Endothelial cell of hepatic sinusoid (primary cell): Measurements from ENCODE around the gene RRBP1.

Experiments used
- in situ Hi-C: cut with HindIII; loops from 2 replicates; pipeline ENCODE4 v1.10.0; 2017; ENCODE audit warnings: low sequenced_read_pairs

RRBP1 gene

DNA sequence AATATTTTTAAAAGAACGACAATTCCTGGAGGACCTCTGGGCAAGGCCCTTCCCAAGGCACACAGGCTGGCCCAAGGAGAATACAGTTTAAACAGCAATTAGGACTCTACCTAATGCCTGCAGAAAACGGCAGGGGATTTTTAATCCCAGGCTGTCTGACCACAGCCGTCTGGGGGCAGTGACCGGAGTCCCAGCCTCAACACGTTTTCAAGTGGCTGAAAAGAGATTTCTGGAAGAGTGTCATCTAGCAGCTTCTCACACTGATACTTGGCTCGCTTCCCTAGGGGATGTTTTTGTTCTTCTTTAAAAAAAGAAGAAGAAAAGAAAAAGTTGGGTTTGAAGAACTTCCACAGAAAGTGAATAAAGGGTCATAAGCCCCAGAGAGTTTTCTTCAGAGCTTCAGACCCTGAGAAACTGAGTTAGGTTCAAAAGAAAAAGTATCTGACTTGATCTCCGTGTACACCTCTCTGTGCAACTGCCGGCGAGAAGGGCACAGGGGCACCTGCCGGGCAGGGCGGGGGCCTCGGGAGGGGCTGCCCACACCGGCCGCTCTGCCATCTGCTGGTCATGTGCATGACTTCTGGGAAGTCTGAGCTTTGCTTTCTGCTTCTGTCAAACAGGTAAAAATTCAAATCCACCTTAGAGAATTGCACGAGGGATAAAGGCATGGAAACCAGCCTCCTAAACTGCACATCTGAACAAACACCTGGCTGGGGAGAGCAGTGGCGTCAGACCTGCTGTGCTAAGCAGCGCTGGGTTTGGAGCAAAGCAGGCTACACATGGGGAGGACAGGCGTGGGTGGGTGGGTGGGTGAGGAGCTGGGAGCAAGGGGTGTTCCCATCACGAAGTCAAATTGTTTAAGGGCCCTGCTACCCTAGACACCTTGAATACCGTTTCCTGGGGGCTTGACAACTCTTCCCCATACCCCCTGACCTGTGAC is 33.0 kb downstream of the RRBP1 start:
- in situ Hi-C loops, result no loop called here

DNA sequence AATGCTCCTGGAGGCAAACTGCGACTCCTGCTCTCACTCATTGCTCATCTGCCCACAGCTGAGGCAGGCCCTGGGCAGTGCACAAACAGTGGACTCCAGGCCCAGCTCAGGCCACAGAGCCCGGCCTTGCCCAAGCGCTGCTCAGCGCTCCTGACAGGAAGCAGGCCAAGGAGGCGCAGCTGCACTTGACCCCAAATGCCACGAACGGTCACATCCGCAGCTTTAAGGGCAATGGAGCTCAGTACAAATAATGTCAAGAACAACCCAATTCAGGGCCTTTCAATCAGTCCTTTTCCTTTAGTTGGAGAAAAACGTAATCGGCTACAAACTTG is 33.8 kb downstream of the RRBP1 start:
- in situ Hi-C loops, result no loop called here

DNA sequence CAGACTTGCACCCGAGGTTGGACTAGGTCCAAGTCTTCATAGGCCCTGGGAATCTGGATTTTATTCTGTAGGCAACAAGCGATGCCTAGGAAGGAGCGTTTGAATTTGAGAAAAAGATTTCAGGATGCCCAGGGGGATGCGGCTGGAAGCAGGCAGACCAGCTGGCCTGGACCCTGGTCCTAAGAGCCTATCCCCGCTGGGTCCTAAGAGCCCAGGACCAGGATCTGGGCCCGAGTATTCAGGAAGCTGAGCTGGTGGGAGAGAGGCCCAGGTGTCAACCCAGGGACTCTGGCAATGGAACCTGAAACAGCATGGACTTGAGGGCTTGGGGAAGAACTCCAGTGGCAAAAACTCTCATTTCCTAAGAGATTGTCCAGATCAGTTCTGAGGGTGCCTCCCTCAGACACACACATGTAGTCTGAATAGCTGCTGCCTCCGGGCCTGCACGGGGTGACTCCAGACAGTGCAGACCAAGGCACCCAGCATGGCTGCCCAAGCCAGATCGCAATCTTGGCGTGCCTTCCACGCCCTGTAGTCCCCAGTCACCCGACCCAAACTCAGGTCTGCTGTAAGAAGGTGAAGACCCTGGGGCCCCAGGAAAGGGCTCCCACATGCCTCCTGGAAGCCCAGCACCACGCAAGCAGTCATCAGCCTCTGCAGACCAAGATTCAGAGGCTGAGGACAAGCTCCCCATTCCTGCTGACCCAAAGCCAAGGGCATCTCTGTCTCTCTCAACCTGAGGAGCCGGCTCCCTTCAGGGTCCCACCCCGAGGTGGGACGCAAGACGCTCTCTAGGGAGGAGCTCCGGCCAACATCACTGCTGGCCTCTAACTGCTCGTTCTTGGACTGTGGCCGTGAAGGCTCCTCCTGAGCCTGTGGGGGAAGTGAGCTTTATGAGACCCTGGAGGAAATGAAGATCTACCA is 34.4 kb downstream of the RRBP1 start:
- in situ Hi-C loops, result no loop called here

DNA sequence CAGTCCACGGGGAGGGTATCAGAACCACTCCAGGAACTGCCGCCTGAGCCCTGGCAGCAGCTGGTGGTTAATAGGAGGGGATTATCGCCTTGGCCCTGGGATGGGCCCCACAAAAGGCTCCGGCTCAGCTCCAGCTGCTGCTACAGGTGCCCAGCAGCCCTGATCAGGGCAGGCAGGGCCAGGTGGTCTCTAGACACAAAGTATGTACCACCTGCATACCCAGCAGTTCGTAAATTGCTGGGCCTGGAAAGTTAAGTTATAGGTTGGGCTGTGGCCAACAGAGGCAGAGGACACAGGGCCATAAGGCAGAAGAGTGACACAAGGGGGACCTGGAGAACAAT is 35.1 kb downstream of the RRBP1 start:
- in situ Hi-C loops, result no loop called here

DNA sequence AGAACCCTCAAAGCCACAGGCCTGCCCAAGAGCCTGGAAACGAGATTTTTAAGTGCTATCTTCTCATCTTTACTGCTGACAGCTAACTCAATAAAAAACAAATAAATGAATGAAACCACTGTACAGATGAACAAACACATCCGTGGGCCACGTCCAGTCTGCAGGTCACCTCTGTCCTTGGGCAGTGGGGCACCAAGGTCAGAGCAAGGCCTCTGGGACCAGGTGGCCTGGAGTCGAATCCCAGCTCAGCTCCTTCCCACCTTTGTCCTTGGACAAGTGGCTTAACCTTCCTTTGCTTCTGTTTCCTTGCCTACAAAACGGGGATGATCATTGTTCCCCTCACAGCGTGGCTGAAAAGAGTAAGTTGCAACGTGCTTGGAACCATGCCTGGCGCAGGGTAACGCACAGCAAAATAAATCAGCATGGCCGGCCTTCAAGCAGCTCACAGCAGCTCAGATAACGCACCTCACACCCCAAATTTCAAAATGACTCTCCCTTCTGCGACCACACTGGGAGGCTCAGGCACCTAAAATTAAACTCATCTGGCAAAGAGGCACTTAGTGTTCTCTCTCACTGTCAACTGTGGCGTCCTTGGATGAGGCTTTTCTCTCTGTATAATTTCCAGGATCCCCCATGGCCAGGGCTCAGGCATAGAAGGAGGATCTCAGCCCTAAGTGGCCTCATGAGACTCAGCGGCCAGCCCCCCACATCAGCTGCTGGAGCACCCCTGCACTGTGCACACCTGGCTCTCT is 35.7 kb downstream of the RRBP1 start:
- in situ Hi-C loops, result no loop called here

DNA sequence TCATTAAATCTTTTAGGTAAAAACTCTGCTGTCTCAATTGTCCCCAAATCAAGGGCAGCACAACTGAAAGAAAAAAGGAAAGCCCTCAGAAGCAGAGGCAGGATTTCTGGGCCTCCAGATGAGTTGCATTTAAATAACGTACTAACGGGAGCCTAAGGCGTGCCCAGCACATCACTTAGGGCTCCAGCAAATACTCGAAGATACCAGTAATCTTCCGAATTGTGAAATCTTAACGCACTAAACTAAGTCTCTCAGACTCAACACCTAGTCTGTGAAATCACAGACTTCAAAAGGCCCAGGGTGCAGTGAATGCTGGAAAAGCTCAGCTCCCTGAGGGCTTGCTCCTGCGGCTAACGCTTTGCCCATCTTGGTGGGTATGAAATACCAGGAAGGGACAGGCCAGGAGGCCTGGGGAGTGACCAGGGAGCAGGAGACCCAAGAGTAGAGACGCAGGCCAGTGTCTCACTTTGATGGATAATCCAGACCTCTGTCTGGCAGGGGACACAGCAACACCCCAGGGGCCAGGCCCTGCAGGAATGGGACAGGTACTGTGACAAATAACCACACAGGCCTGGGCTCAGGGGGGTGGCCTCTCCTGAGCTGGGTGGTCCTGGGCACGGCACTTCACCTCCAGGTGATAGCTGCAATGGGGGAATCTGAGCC is 36.4 kb downstream of the RRBP1 start:
- in situ Hi-C loops, result no loop called here

DNA sequence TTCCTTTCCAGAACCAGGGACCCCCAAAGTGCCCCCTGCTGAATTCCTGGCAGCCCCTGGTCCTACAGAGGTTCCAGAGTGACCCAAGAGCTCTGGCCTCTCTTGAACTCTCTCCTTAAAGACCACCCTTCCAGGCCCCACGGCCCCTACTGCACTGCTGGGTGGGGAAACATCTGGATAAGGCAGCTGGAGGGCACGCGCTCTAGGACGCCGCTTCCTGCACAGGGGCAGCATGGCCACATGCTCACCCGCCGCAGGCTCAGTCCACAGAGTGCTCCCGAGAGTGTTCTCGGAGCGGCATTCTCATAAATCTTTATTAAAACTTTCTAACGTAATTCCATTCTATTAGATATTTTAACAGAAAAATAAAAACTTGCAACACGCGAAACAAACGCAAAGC is 37.0 kb downstream of the RRBP1 start:
- in situ Hi-C loops, result no loop called here

DNA sequence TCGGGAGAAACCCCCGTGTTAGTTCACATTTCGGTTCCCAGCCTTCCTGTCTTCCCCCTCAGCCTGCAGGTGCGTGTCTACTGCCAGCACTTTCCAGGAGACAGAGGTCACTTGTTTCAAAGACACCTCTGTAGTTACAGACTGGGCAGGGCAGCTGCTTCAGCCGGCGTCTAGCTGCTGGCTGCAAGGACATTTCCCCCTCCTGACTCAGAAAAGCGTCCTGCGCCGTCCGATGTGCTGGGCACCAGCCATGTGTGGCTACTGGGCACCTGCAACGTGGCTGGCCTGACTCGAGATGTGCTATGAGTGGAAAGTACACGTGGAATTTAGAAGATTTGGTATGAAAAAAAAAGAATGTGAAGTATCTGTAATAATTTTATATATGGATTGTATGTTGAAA is 37.6 kb downstream of the RRBP1 start:
- in situ Hi-C loops, result no loop called here

DNA sequence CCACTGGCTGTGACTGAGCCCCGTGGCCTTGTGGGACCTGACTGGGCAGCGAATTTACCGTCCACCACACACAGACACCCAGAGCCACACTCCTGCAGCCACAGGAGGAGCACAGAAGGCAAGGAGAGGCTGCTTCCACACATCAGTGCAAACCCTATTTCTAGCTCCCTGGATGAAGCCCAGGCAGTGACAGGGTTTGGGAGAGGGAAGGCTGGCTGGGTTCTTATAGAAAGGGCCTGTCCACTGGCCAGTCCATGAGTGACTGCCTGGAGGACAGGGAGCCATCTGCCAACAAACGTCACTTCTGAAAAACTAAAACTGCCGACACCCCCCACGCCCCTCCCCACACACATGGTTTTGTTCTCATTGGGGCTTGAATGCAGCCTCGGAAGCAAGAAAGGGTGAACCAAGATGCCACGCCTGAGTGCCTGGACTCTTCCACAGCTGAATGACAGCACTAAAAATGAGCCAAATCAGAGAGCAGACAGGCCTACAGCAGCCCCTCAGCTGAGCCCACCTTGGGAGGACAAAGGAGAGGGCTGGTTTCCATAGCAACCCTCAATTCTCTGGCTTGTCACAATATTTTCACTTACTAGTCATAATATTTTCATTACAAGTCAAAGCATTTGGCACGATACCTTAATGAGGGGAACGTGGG is 38.4 kb downstream of the RRBP1 start:
- in situ Hi-C loops, result no loop called here

DNA sequence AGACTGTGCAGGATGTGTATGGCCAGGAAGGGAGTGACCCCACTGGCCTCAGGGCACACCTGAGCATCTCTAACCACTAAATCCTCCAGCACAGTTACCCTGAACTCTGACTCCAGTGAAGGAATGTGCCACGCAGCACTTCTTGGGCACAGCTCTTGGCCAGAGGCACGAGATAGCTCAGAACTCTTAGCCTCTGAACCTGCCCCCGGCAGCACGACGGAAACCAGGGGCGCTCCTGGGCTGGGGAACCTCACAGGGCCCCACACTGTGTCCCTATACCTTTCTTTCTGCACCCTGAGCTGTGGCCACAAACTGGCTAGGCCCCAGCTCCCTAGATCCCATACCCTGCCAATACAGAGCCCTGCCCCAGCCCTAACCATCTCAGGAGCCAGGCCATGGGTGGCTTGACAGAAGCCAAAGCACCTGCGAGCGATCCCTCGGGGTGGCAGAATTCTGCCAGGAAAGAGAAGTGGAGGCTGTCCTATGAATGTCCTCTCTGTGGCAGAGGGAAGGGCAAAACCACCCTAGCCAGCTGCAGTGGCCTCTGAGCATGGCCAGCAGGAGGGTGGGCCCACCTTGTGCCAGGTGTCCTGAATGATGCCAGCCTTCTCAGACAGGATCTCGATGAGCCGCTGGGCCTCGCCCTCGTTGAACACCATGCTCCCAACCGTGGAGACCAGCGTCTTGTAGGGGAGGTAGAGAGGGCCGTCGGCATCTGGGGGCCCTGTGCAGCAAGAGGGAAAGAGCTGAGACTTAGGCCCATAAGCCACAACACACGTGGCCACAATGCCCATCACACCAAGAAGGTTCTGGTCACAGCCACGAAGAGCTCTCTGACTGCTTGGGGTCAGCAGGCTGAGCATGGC is 39.4 kb downstream of the RRBP1 start:
- in situ Hi-C loops, result no loop called here

DNA sequence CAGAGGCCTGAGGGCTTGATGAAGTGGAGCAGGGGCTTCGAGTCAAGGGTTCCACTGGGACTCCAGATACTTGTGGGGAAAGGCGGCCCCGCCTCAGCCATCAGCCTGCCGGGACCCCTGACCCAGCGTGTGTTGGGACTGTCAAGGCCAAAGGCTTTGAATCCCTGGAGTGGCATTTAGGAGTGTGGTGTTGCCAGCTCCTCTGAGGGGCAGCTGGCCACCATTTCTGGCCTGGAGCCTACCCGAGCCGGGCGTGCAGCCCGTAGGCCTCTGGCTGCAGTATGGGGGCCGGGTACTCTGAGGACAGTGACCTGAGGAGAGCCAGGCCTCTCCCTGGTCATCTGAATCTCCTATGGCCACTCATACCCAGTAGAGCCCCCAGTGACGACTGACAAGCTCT is 40.0 kb downstream of the RRBP1 start:
- in situ Hi-C loops, result no loop called here

DNA sequence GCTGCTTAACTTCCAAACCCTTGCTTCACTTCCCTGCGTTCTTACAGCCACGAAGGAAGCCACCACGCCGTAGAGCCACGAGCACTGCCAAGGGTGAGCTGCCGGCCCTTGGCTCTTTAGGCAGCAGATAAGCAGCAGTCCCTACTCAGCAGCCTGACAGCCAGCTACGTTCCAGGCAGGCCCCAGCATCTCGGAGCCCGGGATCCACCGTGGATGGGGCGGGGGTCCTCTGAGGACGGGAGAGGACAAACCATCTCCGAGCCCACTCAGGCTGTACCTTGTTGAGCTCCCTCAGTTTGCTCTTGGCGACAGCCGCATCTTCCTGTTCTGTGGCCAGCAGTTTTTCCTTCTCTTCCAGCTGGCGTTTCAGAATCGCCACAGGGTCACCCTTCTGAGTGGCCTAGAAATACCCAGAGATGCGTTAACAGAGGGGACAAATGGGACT is 40.5 kb downstream of the RRBP1 start:
- in situ Hi-C loops, result no loop called here

DNA sequence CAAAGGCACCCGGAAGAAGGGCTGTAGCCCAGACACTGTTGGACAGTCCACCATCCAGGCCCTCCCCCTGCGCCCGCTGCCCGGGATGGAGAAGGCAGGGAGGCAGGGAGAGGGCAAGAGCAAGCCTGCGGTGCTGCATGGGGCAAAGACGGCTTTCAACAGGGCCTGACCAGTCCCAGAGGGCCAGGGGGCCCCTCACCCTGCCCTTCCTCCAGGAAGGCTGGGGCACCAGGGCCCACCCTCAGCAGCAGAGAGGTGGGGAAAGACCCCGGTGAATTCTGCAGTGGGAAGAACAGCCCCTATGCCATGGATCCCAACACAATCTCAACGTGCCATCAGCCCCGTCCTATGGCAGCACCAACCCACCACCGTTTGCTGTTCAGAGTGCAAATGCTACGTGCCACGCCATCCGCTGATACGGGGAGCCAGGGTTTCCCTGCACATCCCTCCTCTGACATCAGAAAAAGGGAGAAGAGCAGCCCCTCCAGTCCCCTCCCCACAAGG is 41.1 kb downstream of the RRBP1 start:
- in situ Hi-C loops, result no loop called here

DNA sequence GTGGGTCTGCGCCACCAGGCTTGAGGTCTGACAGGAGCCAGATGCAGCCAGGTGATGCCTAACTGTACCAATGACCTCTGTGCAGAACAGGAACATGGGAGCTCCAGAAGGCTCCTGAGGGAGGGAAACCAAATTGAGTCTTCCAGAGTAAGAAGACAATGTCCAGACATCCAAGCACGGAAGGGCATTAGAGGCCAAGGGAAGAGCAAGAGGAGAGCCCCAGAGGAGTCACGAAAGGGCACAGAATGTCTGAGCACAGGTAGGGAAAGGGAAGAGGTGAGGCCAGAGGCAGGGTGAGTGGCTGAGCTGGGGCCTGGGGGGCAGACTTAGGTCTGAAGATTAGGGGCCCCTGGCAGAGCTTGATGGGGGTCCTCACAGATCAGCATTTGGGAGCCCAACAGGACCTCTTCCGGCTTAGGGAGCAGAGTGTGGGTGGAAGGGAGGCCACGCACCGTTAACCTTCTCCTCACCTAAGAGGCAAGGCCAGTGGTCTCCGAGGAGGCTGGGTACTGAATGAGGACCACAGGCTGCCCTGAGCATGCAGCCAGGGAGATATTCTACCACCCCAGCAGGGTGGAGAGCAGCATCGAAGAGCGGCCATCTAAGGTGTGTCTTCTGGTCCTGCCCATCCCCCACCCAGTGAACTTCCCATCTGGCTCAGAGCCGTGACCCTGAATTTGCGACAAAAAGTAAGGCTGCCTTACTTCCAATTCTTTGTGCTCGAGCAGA is 41.7 kb downstream of the RRBP1 start:
- in situ Hi-C loops, result no loop called here

DNA sequence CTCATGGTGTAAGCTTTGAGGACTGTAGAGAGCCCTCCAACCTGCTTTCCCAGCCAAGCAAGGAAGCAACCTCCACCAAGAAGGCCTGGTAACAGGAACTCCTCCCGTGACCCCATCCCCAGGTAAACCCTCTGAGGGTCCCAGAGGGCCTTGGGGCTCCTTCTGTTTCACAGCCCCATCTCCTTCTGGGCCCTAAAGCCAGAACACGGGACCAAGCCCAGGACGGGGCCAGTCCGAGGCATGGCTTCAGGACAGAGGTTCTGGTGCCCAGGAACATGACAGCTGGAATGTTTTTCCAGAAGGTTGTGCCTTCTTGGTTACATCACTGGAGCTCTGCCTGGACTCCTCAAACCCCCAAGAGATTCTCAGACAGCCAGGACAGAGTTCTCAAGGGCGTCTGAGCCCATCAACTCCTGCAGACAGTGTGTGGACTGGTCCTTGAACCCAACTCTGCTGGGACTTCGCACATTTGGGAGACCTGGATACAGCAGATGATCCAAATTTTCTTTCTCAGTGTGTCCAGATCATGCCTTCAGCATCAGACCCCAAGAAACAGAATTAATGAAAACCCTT is 43.1 kb downstream of the RRBP1 start:
- in situ Hi-C loops, result loop anchor here (5.0 kb wide), 1 partner anchor 263 kb away; no protein-coding TSS in a partner anchor

DNA sequence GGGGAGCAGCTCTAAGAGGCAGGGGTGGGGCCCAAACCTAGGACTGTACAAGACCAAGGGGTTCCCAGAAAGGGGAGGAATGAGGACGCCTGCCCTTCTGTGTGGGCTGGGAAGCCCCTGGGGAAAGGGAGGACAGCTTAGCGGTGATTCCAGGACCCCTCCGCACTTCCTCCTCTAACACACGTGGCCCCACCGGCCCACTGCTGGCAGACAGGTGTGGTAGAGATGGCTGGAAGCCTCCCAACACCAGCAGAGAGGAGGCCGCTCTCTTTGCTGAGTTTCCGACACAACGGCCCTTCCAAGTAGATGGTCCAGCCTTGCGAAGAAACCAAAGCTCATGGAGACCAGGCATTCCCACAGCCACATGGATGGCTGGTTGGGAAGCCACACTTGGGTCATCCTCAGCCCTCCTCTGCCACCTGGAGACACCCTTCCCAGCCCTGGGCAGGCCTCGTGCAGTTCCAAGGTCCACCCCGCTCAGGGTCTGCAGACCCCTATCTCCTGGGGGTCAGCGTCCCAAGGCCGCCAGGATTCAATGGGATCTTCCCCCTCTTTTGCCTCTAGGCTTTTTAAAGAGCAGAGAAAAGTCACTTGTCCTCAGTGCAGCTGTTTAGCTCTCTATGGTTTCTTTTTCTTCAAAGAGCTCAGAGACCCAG is 43.9 kb downstream of the RRBP1 start:
- in situ Hi-C loops, result loop anchor here (5.0 kb wide), 1 partner anchor 264 kb away; no protein-coding TSS in a partner anchor

DNA sequence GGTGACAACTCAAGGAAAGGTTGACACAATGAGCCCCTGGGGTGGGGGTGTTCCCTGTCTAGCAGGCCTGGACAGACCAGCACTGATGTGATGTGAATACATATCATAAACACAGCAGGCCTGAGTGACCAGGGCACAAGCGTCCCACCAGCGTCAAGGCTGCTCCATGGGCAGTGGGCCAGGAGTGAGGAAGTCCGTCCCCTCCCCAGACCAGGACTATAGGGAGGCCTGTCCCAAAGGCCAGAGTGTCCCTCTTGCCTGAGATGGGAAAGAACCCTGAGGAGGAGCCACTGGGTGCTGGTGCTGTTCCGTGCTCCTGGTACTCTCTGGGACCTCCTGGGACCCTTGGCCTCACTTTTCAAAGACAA is 44.6 kb downstream of the RRBP1 start:
- in situ Hi-C loops, result loop anchor here (5.0 kb wide), 1 partner anchor 265 kb away; no protein-coding TSS in a partner anchor
